PC-3 (cell line): ENCODE measurements around the gene CYP2S1. TPM values are rescaled to one million over a fixed set of nuclear protein-coding genes. Genes with fewer than 3 reads are reported as not detected.

Experiments
- ATAC-seq: fragments of 200-7000 bp; cut with Tn5 transposase; 2 replicates; pipeline ENCODE4 v1.9.1; 2020; ENCODE audit warnings: mild to moderate bottlenecking, moderate library complexity
- BruUV-seq: library from RNA; stranded (reverse); fragments of 400-500 nt; replicated peaks from 2 replicates; lab custom pipeline; 2021; lab: Mats Ljungman, UMichigan
- CTCF ChIA-PET: fragments of 300-600 bp; sonication (Branson Sonifier 250); formaldehyde crosslinking; loops from one replicate; lab custom pipeline; 2022; ENCODE audit warnings: antibody characterized with exemption; lab: Charles Lee
- POLR2A ChIA-PET: fragments of 300-600 bp; sonication (Branson Sonifier 250); formaldehyde crosslinking; loops from one replicate; lab custom pipeline; 2022; ENCODE audit warnings: antibody characterized with exemption; ENCODE audit not compliant: unreplicated experiment; lab: Charles Lee
- DNase-seq: peaks from one replicate; pipeline ENCODE4 v3.0.0-alpha.2; 2015
- H2AFZ ChIP-seq: fragments of 300-600 bp; sonication (generic); 2 replicates; pipeline ENCODE4 v1.6.0; 2016; ENCODE audit warnings: antibody characterized with exemption, low read length
- H3F3A ChIP-seq: fragments of 300-600 bp; sonication (generic); one replicate; pipeline ENCODE4 v1.6.0; 2017; ENCODE audit warnings: antibody characterized with exemption, low read length, control low read depth, mild to moderate bottlenecking; ENCODE audit not compliant: unreplicated experiment
- H3K27ac ChIP-seq: fragments of 300-600 bp; sonication (generic); 2 replicates; pipeline ENCODE4 v1.5.1; 2016; ENCODE audit warnings: mild to moderate bottlenecking, low read length
- H3K27me3 ChIP-seq: fragments of 300-600 bp; sonication (generic); 2 replicates; pipeline ENCODE4 v1.6.1; 2016; ENCODE audit warnings: low read length, mixed read lengths
- H3K36me3 ChIP-seq: fragments of 300-600 bp; sonication (generic); 2 replicates; pipeline ENCODE4 v1.6.1; 2016; ENCODE audit warnings: low read depth, mixed run types, low read length, mixed read lengths
- H3K4me1 ChIP-seq: fragments of 300-600 bp; sonication (generic); 2 replicates; pipeline ENCODE4 v1.5.1; 2016; ENCODE audit warnings: low read length; ENCODE audit not compliant: insufficient read depth
- H3K4me2 ChIP-seq: fragments of 300-600 bp; sonication (generic); 2 replicates; pipeline ENCODE4 v1.6.0; 2016; ENCODE audit warnings: low read length
- H3K4me3 ChIP-seq: fragments of 300-600 bp; sonication (generic); 2 replicates; pipeline ENCODE4 v1.5.1; 2016; ENCODE audit warnings: mild to moderate bottlenecking, low read length, mixed read lengths
- H3K79me2 ChIP-seq: fragments of 300-600 bp; sonication (generic); 2 replicates; pipeline ENCODE4 v1.6.1; 2017; ENCODE audit warnings: low read length, mixed read lengths
- H3K9ac ChIP-seq: fragments of 300-600 bp; sonication (generic); 2 replicates; pipeline ENCODE4 v1.6.0; 2016; ENCODE audit warnings: mild to moderate bottlenecking, low read length
- H3K9me2 ChIP-seq: fragments of 300-600 bp; sonication (generic); replicated peaks from 2 replicates; pipeline ENCODE4 v1.6.1; 2016; ENCODE audit warnings: mixed run types, low read length, mixed read lengths
- H3K9me3 ChIP-seq: fragments of 300-600 bp; sonication (generic); 2 replicates; pipeline ENCODE4 v1.6.1; 2016; ENCODE audit warnings: low read length, mixed read lengths
- H4K20me1 ChIP-seq: fragments of 300-600 bp; sonication (generic); 2 replicates; pipeline ENCODE4 v1.6.1; 2016; ENCODE audit warnings: low read length, mixed read lengths
- CTCF ChIP-seq: fragments of 300-600 bp; sonication (generic); conservative IDR thresholded peaks from 2 replicates; pipeline ENCODE4 v1.5.1; 2017; ENCODE audit warnings: antibody characterized with exemption, low read depth, mild to moderate bottlenecking, low read length
- EZH2 ChIP-seq: fragments of 300-600 bp; sonication (generic); IDR thresholded peaks from one replicate; pipeline ENCODE4 v1.6.1; 2017; ENCODE audit warnings: antibody characterized with exemption, mild to moderate bottlenecking, low read length; ENCODE audit not compliant: unreplicated experiment
- EZH2phosphoT487 ChIP-seq: fragments of 300-600 bp; sonication (generic); IDR thresholded peaks from 2 replicates; pipeline ENCODE4 v1.6.1; 2018; ENCODE audit warnings: mild to moderate bottlenecking, antibody characterized with exemption, low read length, borderline replicate concordance
- intact Hi-C: fragments of 100-400 bp; cut with micrococcal nuclease; formaldehyde crosslinking; loops from 2 replicates; pipeline ENCODE4 v1.9.0; 2023
- total RNA-seq: library from RNA; depleted of rRNA; stranded (reverse); fragments of >200 nt; gene quantifications from 2 replicates; pipeline ENCODE4 v1.2.3, GENCODE V29; 2014

CYP2S1 gene
- total RNA-seq, 1 experiment from 2014 or later = 10.3 TPM

- no peak for DNase-seq
- Histone ChIP-seq H3K4me2 (no peak overlapping the region), H3K9me3 (no peaks in the 10 kb centered on the region), H3K79me2 (no peaks in the 10 kb centered on the region), H3K27me3 (no peaks in the 10 kb centered on the region), H3K4me3 (no peak overlapping the region), H3K27ac (no peak overlapping the region), H3K9ac (no peak overlapping the region), H3F3A (no peaks in the 10 kb centered on the region), H3K4me1 (peaks cover 3% of the 10 kb centered on the region; the same call in 1 of the 2 replicates), H3K36me3 (no peaks in the 10 kb centered on the region), H3K9me2 (no peaks in the 10 kb centered on the region), H2AFZ (no peak overlapping the region), H4K20me1 (no peaks in the 10 kb centered on the region)
- POLR2A ChIA-PET = no interaction called here
- CTCF ChIA-PET = no interaction called here
- no TSS peak for BruUV-seq
- TF ChIP-seq EZH2phosphoT487 (no peak), EZH2 (no peak), CTCF (no peak)
- intact Hi-C loops = no loop called here
- ATAC-seq = no peak
Measured at GRCh38 chr19:41186971-41187883, 5.8 kb upstream of the CYP2S1 start.

- ChIA-PET CTCF (no interaction called here), POLR2A (no interaction called here)
- Histone ChIP-seq H3K27ac (no peak overlapping the region), H3K9me2 (no peaks in the 10 kb centered on the region), H3K4me2 (no peak overlapping the region), H3K4me1 (peaks cover 6% of the 10 kb centered on the region; the same call in 1 of the 2 replicates), H3K4me3 (no peak overlapping the region), H3K9me3 (no peaks in the 10 kb centered on the region), H3K79me2 (no peaks in the 10 kb centered on the region), H2AFZ (no peak overlapping the region), H3F3A (no peaks in the 10 kb centered on the region), H4K20me1 (no peaks in the 10 kb centered on the region), H3K36me3 (no peaks in the 10 kb centered on the region), H3K27me3 (no peaks in the 10 kb centered on the region), H3K9ac (no peak overlapping the region)
- ATAC-seq (no peak), DNase-seq (no peak)
- TF ChIP-seq EZH2phosphoT487 (no peak), EZH2 (no peak), CTCF (no peak)
- no TSS peak for BruUV-seq
- intact Hi-C loops = no loop called here
Measured at GRCh38 chr19:41187884-41188279, 5.1 kb upstream of the CYP2S1 start.
